ENCODE results near the gene CLASP1. TPM values are rescaled to one million over a fixed set of nuclear protein-coding genes. Genes with fewer than 3 reads are reported as not detected.
"Not testable (repeated sequence)": the region's sequence is repeated elsewhere in the genome, so short reads cannot be mapped to it uniquely, and the experiment has no call there.

Gene CLASP1
- total RNA-seq, 1 experiment from 2014 or later: 42.9 TPM

DNA sequence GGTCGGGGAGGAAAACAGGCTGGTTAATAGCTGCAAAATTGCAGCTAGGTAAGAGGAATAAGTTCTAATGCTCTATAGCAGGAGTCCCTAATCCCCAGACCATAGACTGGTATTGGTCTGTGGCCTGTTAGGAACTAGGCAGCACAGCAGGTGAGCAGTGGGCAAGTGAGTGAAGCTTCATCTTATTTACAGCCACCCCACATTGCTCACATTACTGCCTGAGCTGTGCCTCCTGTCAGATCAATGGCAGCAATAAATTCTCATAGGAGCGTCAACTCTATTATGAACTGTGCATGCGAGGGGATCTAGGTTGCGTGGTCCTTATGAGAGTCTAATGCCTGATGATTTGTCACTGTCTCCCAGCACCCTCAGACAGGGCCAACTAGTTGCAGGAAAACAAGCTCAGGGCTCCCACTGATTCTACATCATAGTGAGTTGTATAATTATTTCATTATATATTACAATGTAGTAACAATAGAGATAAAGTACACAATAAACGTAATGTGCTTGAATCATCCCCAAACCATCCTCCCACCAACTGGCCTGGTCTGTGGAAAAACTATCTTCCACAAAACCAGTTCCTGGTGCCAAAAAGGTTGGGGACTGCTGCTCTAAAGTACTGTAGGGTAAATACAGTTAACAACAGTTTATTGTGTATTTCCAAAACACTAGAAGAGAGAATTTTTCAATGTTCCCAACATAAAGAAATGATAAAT is 272.6 kb downstream of the CLASP1 start:
- DNase-seq (ENCODE audit: low read depth): peak; percentile 60

DNA sequence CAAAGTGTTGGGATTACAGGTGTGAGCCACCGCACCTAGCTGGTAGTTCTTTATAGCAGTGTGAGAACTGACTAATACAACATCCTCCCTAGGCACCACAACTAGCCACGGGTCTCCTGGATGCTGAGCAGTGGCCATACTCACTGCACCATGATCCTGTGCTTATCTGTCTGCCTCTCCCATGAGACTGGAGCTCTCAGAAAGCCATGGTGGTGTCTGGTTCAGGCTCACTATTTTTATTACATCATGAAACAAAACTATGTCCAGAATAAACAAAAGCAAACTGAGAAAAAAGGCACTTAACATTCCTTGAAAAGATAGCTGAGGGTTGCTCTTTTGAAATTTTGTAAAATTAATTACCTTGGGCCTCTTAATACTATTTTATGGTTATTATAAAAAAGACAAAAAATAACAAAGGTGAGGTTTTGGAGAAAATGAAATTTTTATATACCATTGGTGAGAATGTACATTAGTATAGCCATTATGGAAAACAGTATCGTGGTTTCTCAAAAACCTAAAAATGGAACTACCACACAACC is 273.6 kb downstream of the CLASP1 start:
- no peak for DNase-seq (ENCODE audit: low read depth)

DNA sequence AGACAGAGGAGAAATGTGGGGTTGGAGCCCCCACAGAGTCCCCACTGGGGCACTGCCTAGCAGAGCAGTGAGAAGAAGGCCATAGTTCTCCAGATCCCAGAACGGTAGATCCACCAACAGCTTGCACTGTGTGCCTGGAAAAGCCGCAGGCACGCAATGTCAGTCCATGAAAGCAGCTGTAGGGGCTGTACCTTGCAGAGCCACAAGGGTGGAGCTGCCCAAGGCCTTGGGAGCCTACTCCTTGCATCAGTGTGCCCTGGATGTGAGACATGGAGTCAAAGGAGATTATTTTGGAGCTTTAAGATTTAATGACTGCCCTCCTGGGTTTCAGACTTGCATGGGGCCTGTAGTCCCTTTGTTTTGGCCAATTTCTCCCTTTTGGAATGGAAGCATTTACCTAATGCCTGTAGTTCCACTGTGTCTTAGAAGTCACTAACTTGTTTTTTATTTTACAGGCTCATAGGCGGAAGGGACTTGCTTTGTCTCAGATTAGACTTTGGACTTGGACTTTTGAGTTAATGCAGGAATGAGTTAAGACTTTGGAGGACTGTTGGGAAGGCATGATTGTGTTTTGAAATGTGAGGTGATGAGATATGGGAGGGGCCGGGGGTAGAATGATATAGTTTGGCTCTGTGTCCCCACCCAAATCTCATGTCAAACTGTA is 274.7 kb downstream of the CLASP1 start:
- not testable (repeated sequence) for DNase-seq (ENCODE audit: low read depth)

DNA sequence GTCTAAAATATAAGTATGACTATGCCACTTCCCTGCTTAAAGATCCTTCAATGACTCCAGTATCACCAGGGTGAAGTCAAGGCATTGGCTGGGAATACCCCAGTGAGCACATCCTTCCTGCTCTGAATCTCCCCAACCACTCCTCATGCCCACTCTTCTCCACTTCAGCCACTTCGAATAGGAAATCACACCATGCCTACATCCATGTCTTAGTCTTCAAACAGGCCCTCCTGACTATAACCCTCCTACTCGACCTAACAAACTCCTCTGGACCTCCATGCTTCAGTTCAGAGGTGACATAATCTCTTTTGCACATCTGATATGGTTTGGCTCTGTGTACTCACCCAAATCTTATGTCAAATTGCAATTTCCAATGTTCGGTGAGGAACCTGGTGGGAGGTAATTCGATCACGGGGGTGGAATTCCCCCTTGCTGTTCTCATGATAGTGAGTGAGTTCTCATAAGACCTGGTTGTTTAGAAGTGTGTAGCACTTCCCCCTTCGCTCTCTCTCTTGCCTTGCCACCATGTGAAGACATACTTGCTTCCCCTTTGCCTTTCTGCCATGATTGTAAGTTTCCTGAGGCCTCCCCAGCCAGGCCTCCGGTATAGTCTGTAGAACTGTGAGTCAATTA is 276.4 kb downstream of the CLASP1 start:
- DNase-seq (ENCODE audit: low read depth): no peak

DNA sequence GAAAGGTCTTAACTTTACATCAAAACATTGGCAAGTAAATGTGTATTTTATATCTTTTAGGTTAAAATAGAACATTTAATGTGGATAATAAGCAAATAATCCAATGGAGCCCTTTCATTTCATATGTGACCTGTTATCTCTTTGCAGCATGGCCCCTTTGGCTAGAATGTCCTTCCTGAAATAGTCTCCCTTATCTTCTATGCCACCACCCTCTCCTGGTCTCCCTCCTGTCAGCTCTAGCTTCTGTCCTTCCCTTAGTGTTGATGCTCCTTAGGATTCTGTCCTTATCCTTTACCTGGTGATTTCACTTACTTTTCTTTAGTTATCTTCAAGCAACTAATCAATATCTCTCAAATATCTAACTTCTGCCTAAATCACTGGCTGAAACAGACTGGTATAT is 277.2 kb downstream of the CLASP1 start:
- DNase-seq (ENCODE audit: low read depth): no peak

DNA sequence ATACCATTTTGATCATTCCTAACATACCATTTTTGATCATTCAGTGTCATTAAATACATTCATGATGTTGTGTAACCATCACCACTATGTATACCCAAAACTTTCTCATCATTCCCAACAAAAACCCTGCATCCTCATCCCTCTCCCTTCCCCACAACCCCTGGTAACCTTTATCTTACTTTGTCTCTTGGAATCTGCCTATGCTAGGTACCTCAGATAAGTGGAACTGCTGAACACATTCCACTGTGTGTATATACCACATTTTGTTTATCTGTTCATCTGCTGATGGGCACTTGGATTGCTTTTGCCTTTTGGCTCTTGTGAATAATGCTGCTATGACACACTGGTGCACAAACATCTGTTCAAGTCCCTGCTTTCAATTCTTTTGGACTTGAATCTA is 280.4 kb downstream of the CLASP1 start:
- no peak for DNase-seq (ENCODE audit: low read depth)

DNA sequence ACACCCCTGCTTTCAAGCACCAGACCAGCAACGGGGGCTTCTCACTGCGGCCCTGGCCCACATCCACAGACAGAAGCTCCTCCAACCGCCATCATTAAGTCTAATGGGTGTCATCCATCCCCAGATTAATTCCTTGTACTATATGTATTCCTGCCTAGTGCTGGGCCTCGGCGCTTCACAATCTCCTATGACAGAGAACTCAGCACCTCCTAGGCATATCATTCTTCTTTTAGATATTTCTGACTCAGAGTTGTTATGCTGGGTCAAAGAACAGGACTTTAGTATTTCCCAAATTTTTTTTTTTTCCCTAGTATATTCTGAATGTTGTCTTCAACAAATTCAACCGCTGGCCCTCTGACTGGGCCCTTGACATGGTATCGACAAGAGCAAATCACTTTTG is 281.1 kb downstream of the CLASP1 start:
- DNase-seq (ENCODE audit: low read depth): no peak

DNA sequence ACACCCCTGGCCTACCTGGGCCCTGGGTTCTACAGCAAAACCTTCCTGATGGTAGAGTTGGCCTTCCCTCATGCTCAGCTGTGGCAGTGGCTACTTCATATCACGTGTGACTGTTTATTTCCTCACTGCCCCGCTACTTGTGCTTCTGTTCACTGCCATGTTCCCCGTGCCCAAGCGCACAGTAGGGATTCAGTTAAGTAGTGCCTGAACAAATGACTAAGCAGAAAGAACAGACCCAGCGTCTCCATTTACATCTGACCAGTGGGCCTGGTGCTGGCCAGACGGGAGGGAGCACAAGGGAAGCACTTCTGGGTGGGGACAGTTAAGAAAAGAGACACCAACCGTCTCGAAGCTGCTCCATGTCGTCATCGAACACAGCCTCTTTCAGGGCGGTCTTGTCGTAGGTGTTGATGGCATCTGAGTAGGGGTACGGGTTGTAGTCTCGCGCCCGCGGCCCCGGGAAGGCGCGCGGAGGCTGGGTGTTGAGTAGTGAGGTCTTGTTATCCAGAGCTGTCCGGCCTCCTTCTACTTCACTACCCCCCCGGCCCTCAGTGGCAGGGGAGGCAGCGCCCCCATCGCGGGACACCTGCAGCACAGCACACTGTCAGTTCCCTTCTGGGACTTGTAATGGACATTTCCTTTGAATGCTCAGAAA is 281.9 kb downstream of the CLASP1 start:
- DNase-seq (ENCODE audit: low read depth): no peak

DNA sequence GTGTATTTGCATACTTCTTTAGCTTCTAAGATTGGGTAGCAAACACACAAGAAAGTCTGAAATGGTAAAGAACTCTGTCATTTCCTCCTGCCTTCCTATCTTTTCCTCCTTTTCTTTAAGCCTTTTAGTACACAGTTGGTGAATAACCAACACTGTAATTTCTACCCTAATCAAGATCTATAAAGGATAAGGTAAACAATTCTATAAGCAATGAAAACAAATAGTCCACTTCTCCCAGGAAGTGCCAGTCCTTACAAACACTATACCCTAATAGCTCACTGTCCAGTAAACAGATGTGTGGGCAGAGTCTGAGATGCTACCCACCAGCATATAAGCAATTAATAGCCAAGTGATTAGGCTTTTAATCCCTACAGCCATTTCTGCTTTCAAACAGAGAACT is 283.2 kb downstream of the CLASP1 start:
- no peak for DNase-seq (ENCODE audit: low read depth)

DNA sequence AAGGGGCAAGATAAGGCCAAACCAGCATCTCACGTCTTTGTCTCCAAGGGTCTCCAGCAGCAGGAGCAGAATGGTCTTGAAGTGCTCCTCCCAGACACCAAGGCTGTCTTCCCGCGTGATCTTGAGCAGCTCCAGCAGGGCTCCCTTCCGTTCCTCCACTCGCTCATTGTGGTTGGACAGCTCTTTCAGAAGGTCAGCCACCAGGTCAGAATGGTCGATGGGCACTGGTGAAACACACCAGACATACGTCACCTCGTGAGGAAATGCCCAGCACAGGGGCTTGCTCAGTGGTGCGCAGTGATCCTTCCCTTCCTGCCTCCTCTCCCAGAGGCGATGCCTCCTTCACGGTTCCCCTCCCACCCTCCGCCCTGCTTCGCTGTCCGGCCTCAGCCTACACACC is 284.2 kb downstream of the CLASP1 start:
- no peak for DNase-seq (ENCODE audit: low read depth)

DNA sequence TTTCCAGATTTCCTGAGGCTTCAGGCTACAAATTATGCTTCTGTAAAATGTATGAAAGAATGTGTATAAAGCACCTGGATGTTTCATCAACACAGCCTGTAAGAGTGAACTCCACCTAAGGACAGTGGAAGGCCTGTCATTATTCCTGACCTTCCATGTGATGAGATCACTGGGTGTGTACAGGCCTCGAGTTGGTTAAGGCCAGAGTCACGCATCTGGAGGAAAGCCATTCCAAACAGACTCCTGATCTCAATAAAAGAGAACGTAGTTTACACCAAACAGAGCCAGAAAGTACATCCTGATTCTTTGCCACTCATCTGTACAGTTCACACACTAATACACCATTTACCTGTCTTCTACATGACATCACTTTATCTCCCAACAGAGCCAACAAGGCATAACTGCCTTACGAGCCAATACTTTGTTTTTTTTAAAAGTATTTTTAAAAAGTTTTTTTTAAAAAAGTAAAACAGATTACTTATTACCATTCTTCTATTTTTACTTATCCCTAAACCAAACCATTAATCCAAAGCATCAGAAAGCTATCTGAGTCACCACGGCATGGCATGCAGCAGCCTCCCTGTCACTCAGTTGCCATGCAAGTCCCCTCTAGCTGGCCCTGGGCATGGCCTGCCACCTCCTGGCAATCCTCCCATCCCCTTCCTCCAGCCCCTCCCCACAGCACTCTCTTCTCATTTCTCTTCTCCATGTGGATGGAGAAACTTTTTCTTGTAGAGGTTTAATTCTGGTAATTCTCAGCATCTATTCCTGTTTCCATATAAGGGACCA is 285.4 kb downstream of the CLASP1 start:
- peak; percentile 85 for DNase-seq (ENCODE audit: low read depth)

DNA sequence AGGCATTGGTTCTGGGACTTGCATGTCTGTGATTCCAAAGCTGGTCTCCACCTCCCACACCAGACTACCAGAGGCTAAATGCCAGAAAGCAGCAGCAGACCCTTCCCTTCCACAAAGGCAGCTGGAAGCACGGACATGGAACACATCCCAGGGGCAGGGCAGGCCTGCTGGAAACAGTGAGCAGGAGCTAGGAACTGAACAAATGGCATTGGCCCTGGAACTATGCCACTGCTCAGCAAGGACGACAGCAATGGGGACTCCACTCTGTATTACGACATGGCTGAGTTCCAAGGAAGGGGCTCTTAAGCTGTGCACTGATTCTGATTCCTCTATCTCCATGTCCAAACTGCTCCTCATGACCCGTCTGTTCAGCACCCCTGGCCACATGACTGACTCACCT is 286.5 kb downstream of the CLASP1 start:
- DNase-seq (ENCODE audit: low read depth): no peak

DNA sequence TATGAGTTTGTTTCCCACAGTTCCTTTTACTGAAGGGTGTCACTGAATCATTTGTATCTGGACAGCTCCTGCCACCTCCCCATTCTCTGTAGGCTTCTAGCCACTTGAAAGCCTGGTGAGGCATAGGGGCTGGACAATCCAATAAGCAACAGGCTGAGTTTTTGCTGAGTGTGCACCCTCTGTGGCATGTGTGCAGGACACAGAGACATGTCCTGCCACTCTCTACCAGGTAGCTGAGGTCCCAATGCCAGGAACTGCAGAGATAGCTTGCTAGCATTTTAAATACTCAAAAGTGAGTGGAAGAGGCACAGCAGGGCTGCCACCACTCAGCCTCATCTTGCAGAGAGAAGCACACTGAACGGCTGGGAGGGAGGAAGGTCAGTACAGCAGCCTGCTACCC is 287.0 kb downstream of the CLASP1 start:
- no peak for DNase-seq (ENCODE audit: low read depth)

DNA sequence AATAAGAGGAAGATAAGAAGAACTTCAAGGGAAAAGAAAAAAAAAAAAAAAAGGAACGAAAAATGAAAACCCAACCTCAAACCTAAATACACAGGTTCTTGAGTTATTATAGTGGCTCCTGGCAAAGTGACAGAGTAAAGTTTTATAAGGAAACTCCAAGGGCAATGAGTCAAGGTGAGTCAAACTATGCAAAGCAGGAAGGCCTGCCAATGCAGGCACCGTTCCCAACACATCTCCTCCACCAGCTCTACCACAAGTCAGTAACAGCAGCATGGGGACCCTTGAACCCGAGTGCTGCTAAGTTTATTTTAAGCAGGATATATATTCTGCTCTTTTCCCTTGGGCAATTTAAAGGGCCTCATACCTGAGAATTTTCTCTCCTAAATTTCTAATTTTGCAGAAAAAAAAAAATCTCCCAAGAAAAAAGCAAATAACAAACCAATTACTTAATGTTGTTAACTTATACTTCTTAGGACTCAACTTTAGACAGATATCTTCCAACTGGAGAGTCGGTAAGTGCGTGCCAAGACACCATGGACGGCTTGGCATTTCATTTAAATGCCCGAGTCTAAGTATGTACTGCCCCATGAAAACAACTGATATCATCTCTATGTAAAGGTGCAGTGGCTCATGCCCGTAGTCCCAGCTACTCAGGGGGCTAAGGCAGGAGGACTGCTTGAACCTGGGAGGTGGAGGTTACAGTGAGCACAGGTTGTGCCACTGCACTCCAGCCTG is 288.5 kb downstream of the CLASP1 start:
- DNase-seq (ENCODE audit: low read depth): peak; percentile 85

DNA sequence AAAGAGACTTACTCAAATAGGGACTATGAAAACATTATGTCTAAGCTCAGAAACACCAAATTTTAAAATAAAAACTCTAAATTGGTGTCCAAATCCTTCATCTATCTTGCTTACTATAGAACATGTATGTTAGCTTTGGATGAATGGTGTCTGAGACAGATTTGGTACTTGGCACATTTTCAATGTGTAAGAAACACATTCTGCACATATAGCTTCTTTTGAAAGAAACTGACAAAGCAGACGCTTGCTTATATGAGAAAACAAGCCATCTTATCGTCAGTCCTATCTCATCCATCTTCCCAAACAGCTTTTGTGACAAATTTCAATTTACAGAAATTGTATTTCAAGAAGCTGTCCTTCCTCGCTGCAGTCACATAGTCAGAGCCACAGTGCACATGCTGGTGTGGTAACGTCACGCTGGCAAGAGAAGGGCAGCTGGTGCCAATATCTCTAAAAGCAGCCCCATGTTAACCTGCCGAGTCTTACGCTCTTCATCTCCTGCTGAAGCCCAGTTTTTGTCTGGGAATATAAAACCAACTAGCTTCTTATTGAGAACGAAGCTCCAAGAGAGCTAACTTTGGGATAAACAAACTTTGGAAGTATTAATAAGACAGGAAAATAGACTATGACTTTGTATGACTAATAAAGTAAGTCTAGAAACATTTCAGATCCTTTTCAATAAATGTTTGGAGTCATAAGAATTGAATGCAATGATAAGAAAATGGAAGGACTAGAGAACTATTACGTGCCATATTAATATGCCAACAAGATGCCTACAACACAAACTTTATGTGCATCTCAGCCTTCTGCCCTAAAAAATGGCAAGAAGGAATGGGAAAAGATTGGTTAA is 289.3 kb downstream of the CLASP1 start:
- DNase-seq (ENCODE audit: low read depth): no peak

DNA sequence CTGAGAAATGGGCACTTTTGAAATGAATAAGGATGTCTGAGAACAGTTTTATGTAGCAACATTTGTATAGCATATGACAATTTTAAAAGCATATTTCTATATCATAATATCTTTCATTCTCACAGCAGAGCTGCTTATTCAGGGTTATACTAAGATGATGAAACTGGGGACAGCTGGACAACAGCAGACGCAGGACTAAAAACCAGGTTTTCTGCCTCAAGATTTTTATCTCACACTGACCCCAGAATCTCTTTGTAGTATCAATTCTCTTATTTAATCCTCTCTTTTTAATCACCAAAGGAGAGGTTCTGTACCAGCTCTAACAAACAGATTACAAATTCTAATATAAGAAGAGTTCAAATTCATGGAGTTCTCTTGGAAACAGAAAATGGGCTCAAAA is 290.1 kb downstream of the CLASP1 start:
- DNase-seq (ENCODE audit: low read depth): no peak

DNA sequence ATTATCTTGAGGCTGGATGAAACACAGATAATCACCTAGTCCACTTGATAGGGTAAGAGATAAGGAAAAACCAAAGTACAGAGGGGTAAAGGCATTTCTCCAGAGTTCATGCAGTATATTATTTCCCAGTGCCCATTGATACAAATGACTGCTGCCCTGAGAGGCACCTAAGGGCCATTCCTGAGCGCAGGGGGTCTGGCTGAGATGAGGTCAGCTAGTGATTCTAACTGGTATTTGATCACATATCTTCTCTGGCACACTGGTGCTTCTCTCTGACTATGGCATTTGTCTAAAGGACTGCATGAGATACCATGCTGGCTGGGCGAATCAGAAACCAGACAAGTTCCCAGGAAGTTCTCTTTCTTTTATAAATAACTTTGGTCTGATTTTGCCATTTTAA is 291.0 kb downstream of the CLASP1 start:
- DNase-seq (ENCODE audit: low read depth): no peak

DNA sequence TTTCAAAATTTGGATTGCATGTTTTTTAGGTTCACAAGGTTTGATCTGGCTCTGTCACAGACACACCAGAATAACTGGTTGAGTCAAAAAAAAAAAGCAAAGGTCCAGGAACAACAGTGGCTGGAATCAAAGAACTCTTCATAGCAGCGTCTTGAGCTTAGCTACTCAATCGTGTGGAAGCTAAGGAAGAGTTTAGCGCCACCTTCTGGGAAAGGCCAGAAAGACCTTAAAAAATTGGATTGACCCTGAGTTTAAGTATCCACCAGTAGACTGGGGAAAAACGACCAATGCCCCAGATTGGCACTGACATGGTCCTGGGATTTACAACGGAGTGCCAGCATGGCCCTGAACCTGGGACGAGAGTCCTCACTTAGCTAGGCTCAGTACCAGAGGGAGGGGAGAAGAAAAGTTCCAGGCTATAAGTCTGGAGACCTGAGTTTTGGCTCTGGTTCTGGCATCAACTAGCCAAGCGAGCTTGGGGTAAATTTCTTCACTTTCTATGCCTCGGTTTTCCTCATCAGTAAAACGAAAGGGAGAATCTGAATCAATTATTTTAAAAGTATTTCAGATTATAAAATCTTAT is 293.1 kb downstream of the CLASP1 start:
- peak; percentile 74 for DNase-seq (ENCODE audit: low read depth)

DNA sequence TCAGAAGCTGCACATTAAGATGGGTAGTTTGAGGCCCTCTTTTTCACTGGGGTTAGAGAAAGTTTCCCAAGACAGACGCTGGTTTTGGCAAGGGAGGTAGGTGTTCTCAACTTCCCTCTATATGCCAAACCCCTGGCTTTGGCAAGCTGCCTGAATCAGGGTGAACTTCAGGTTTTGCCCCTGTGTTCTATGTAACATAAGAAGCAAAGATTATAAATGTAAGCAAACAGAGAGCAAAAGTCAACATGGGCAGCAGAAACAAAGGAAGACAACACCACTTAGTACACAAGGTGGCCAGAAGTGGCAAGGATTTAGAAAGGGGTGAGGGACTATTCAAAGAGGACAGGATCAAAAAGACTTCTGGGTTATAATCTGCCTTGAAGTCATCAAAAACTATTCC is 293.8 kb downstream of the CLASP1 start:
- no peak for DNase-seq (ENCODE audit: low read depth)

All from LHCN-M2 (cell line).